ENCODE results near the gene CALR. TPM values are rescaled to one million over a fixed set of nuclear protein-coding genes. Genes with fewer than 3 reads are reported as not detected.

The CALR gene
- polyA plus RNA-seq, 2 of the 4 experiments (the other 2 are of a cell fraction) = 419 to 494 TPM

GRCh38 chr19:12893582-12893981 is 44.8 kb upstream of the CALR start:
- CTCF ChIA-PET = interaction anchor here (1.0 kb wide), 1 partner anchor 9 kb away, joined by 3 read pairs; no protein-coding TSS in a partner anchor
- FAIRE-seq (no peak), DNase-seq (ENCODE audit: low read depth in 1 of 2, low spot score in 1 of 2) (no peak), ATAC-seq (no peak)
- POLR2A ChIA-PET = no interaction called here
- Histone ChIP-seq H3K4me3 (no peak overlapping the region), H3K4me1 (peaks cover 3% of the 10 kb centered on the region; the same call in 1 of the 3 replicates), H3K27ac (no peak overlapping the region), H3K4me2 (no peak overlapping the region), H3K9me3 (no peaks in the 10 kb centered on the region)
- TF ChIP-seq EP300 (IDR thresholded peaks at IDR 0.05) (no peak), MAFK (IDR thresholded peaks at IDR 0.05; ENCODE audit: partially characterized antibody) (no peak), CBX2 (IDR thresholded peaks at IDR 0.05; ENCODE audit: borderline replicate concordance, low read depth) (no peak), ZC3H11A (IDR thresholded peaks at IDR 0.05) (no peak), SMC3 (IDR thresholded peaks at IDR 0.05) (no peak), GATA3 (IDR thresholded peaks at IDR 0.05; ENCODE audit: borderline replicate concordance) (no peak), CTCF (IDR thresholded peaks at IDR 0.05) (no peak), KDM5A (IDR thresholded peaks at IDR 0.05) (no peak), ZSCAN20 (CRISPR knock-in tag; IDR thresholded peaks at IDR 0.05) (no peak), RARB (CRISPR knock-in tag; IDR thresholded peaks at IDR 0.05) (no peak)
- TF ChIP-seq, protein P1, sequence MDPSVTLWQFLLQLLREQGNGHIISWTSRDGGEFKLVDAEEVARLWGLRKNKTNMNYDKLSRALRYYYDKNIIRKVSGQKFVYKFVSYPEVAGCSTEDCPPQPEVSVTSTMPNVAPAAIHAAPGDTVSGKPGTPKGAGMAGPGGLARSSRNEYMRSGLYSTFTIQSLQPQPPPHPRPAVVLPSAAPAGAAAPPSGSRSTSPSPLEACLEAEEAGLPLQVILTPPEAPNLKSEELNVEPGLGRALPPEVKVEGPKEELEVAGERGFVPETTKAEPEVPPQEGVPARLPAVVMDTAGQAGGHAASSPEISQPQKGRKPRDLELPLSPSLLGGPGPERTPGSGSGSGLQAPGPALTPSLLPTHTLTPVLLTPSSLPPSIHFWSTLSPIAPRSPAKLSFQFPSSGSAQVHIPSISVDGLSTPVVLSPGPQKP (IDR thresholded peaks at IDR 0.05; ENCODE audit: low read depth, low read length) = no peak
- WGBS (ENCODE audit: missing lambda C conversion rate) = 85% methylated on average over 5 of the region's 5 CpGs

DNA sequence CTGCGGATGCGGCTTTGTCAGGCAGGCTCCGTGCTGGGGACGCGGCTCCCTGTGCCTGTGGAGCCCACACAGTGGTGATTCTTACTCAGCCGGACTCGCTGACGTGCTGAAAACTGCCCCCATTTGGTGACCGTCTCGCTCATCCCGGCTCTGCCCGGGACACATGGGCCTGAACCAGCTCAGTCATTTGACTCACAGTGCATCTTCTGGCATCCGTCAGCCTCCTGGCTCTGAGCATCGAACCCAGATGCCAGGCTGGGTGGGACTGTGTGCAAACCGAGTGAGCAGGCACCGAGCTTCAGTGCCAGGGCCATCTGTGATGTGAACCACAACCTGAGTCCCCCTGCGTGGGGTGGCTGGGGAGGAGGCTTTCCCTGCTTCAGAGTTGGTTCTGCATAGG is 41.9 kb upstream of the CALR start:
- no peak for FAIRE-seq
- ATAC-seq = no peak

More for the DNA sequence above, 41.9 kb upstream of the CALR start:
- Histone ChIP-seq H3K27ac (no peak overlapping the region), H3K4me3 (no peak overlapping the region), H3K4me2 (no peak overlapping the region), H3K9me3 (no peaks in the 10 kb centered on the region), H3K4me1 (peaks cover 3% of the 10 kb centered on the region; the same call in 1 of the 3 replicates)
- WGBS (ENCODE audit: missing lambda C conversion rate) = 92% methylated on average over 4 of the region's 17 CpGs
- ChIA-PET POLR2A (no interaction called here), CTCF (interaction anchor here (0.7 to 2.3 kb wide), 3 partner anchors 11 to 49 kb away, joined by 3 to 7 read pairs (median 3); no protein-coding TSS in a partner anchor)
- TF ChIP-seq HDAC2 (IDR thresholded peaks at IDR 0.05) (no peak), HEYL (CRISPR knock-in tag; IDR thresholded peaks at IDR 0.05) (no peak), SREBF2 (IDR thresholded peaks at IDR 0.05) (no peak), CBX8 (IDR thresholded peaks at IDR 0.05) (no peak), POLR2AphosphoS2 (conservative IDR thresholded peaks at IDR 0.05; ENCODE audit: low read length) (no peak), RFX5 (IDR thresholded peaks at IDR 0.05) (no peak), KDM5A (IDR thresholded peaks at IDR 0.05) (no peak), CBX2 (IDR thresholded peaks at IDR 0.05; ENCODE audit: borderline replicate concordance, low read depth) (no peak), CTCF (IDR thresholded peaks at IDR 0.05) (no peak), NR3C1 (IDR thresholded peaks at IDR 0.05) (no peak), PHF8 (IDR thresholded peaks at IDR 0.05; ENCODE audit: borderline replicate concordance, low read depth) (no peak), HMGXB4 (CRISPR knock-in tag; IDR thresholded peaks at IDR 0.05; ENCODE audit: borderline replicate concordance) (no peak), REST (IDR thresholded peaks at IDR 0.05) (no peak), HOXB5 (CRISPR knock-in tag; IDR thresholded peaks at IDR 0.05) (no peak), MAFK (IDR thresholded peaks at IDR 0.05; ENCODE audit: partially characterized antibody) (no peak), RAD21 (conservative IDR thresholded peaks at IDR 0.05 in 1 of 2, IDR thresholded peaks at IDR 0.05 in 1 of 2) (no peak)
- TF ChIP-seq, protein P2, sequence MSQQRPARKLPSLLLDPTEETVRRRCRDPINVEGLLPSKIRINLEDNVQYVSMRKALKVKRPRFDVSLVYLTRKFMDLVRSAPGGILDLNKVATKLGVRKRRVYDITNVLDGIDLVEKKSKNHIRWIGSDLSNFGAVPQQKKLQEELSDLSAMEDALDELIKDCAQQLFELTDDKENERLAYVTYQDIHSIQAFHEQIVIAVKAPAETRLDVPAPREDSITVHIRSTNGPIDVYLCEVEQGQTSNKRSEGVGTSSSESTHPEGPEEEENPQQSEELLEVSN (IDR thresholded peaks at IDR 0.05; ENCODE audit: borderline replicate concordance, low read depth) = no peak
- TF ChIP-seq, protein P1 (IDR thresholded peaks at IDR 0.05; ENCODE audit: low read depth, low read length) = no peak
- no peak for DNase-seq (ENCODE audit: low read depth in 1 of 2, low spot score in 1 of 2)
